Suprapubic skin (tissue), 4 donors: ENCODE data around the gene DPYSL3. TPM values are rescaled to one million over a fixed set of nuclear protein-coding genes. Genes with fewer than 3 reads are reported as not detected.

Experiments
- DNase-seq, 2 donors: peaks; one replicate each; pipeline ENCODE4 v3.0.0-alpha.2; 2019; ENCODE audit warnings: low spot score in 2 of 2
- H3K27ac ChIP-seq: fragments of 200-600 bp; sonication (generic); one replicate; pipeline ENCODE4 v1.5.1; 2019
- H3K27me3 ChIP-seq: fragments of 200-600 bp; sonication (generic); one replicate; pipeline ENCODE4 v1.5.1; 2019
- H3K36me3 ChIP-seq: fragments of 200-600 bp; sonication (generic); one replicate; pipeline ENCODE4 v1.5.1; 2019
- H3K4me1 ChIP-seq: fragments of 200-600 bp; sonication (generic); one replicate; pipeline ENCODE4 v1.5.1; 2019
- H3K4me3 ChIP-seq: fragments of 200-600 bp; sonication (generic); one replicate; pipeline ENCODE4 v1.5.1; 2019; ENCODE audit warnings: mild to moderate bottlenecking
- H3K9me3 ChIP-seq: fragments of 200-600 bp; sonication (generic); one replicate; pipeline ENCODE4 v1.5.1; 2019
- CTCF ChIP-seq, 2 donors: fragments of 200-600 bp in 1 of 2; fragments of 450-650 bp in 1 of 2; sonication (generic) in 1 of 2; IDR thresholded peaks; one replicate each; pipeline ENCODE4 v1.5.1; 2016 to 2019; ENCODE audit warnings: antibody characterized with exemption in 2 of 2, mild to moderate bottlenecking in 1 of 2, moderate library complexity in 1 of 2
- EP300 ChIP-seq: sonication (generic); formaldehyde crosslinking; IDR thresholded peaks from one replicate; pipeline ENCODE4 v1.6.1; 2017; ENCODE audit warnings: antibody characterized with exemption
- POLR2A ChIP-seq, 2 donors: fragments of 450-650 bp; IDR thresholded peaks; one replicate each; pipeline ENCODE4 v1.6.1; 2017; ENCODE audit warnings: antibody characterized with exemption in 2 of 2, mild to moderate bottlenecking in 2 of 2, moderate library complexity in 2 of 2
- POLR2AphosphoS5 ChIP-seq, 3 donors: sonication (generic); formaldehyde crosslinking; IDR thresholded peaks; one replicate each; pipeline ENCODE4 v1.6.1; 2017; ENCODE audit warnings: antibody characterized with exemption in 3 of 3
- WGBS: methylation state at CpG from one replicate; pipeline ENCODE4 v1.1.5; 2018; 5-methylcytosine and 5-hydroxymethylcytosine counted together
- total RNA-seq, 4 donors: library from RNA; depleted of rRNA; stranded (reverse); fragments of >200 nt; gene quantifications; one replicate each; pipeline ENCODE4 v1.1.0, GENCODE V29; 2016

The DPYSL3 gene
- total RNA-seq, 4 donors from 2014 or later = 12.0 to 22.2 (median 16.6) TPM

- peaks cover 3% of the 10 kb centered on the region for H3K4me1 ChIP-seq
Measured at GRCh38 chr5:147398860-147399259, 111.0 kb downstream of the DPYSL3 start.

GRCh38 chr5:147397616-147398015 is 112.3 kb downstream of the DPYSL3 start:
- DNase-seq = no peak
- Histone ChIP-seq H3K27me3 (no peaks in the 10 kb centered on the region), H3K4me3 (no peak overlapping the region), H3K36me3 (peaks cover 28% of the 10 kb centered on the region), H3K27ac (no peak overlapping the region), H3K4me1 (no peaks in the 10 kb centered on the region), H3K9me3 (no peaks in the 10 kb centered on the region)
- WGBS = 98% methylated on average over 11 of the region's 11 CpGs
- TF ChIP-seq CTCF (IDR thresholded peaks at IDR 0.05) (no peak), POLR2A (IDR thresholded peaks at IDR 0.05) (no peak), EP300 (no peak), POLR2AphosphoS5 (IDR thresholded peaks at IDR 0.05) (no peak)

More at GRCh38 chr5:147398860-147399259, 111.0 kb downstream of the DPYSL3 start:
- TF ChIP-seq POLR2AphosphoS5 (IDR thresholded peaks at IDR 0.05) (peak in 1 of 3 donors; percentile 39), POLR2A (IDR thresholded peaks at IDR 0.05) (no peak)
- Histone ChIP-seq H3K9me3 (no peaks in the 10 kb centered on the region), H3K27me3 (no peaks in the 10 kb centered on the region), H3K36me3 (peaks cover 28% of the 10 kb centered on the region), H3K27ac (no peak overlapping the region), H3K4me3 (no peak overlapping the region)
- no peak for DNase-seq
- WGBS = 74% methylated on average over 9 of the region's 9 CpGs

GRCh38 chr5:147396070-147396823 is 113.6 kb downstream of the DPYSL3 start:
- H3K9me3 ChIP-seq = no peaks in the 10 kb centered on the region
- H3K27me3 ChIP-seq = no peaks in the 10 kb centered on the region
- H3K36me3 ChIP-seq = peaks cover 27% of the 10 kb centered on the region
- no peak overlapping the region for H3K27ac ChIP-seq
- peak in 1 of 2 donors; percentile 84 for DNase-seq
- no peak for TF ChIP-seq POLR2A (IDR thresholded peaks at IDR 0.05)
- TF ChIP-seq CTCF (IDR thresholded peaks at IDR 0.05) = no peak
- no peak for TF ChIP-seq POLR2AphosphoS5 (IDR thresholded peaks at IDR 0.05)
- no peak for TF ChIP-seq EP300
- 69% methylated on average over 8 of the region's 8 CpGs for WGBS
- no peak overlapping the region for H3K4me3 ChIP-seq
- H3K4me1 ChIP-seq = no peaks in the 10 kb centered on the region

- no peaks in the 10 kb centered on the region for H3K9me3 ChIP-seq
- WGBS = 81% methylated on average over 15 of the region's 15 CpGs
- TF ChIP-seq POLR2AphosphoS5 (IDR thresholded peaks at IDR 0.05) (no peak), POLR2A (IDR thresholded peaks at IDR 0.05) (no peak), CTCF (IDR thresholded peaks at IDR 0.05) (no peak), EP300 (no peak)
Measured at GRCh38 chr5:147393874-147394672, 115.8 kb downstream of the DPYSL3 start.

GRCh38 chr5:147391781-147392180 is 118.1 kb downstream of the DPYSL3 start:
- WGBS = 60% methylated on average over 5 of the region's 5 CpGs
- peaks cover 7% of the 10 kb centered on the region for H3K36me3 ChIP-seq

More at GRCh38 chr5:147393874-147394672, 115.8 kb downstream of the DPYSL3 start:
- H3K4me1 ChIP-seq = no peaks in the 10 kb centered on the region
- H3K36me3 ChIP-seq = peaks cover 16% of the 10 kb centered on the region
- no peak overlapping the region for H3K27ac ChIP-seq
- no peaks in the 10 kb centered on the region for H3K27me3 ChIP-seq
- no peak overlapping the region for H3K4me3 ChIP-seq
- DNase-seq = no peak

More at GRCh38 chr5:147391781-147392180, 118.1 kb downstream of the DPYSL3 start:
- Histone ChIP-seq H3K27ac (no peak overlapping the region), H3K27me3 (no peaks in the 10 kb centered on the region), H3K4me1 (no peaks in the 10 kb centered on the region), H3K9me3 (no peaks in the 10 kb centered on the region), H3K4me3 (no peak overlapping the region)
- DNase-seq = no peak
- TF ChIP-seq EP300 (no peak), CTCF (IDR thresholded peaks at IDR 0.05) (peak in 1 of 2 donors; percentile 48)
